Dedifferentiated amniotic fluid mesenchymal stem cell (primary cell): Measurements from ENCODE around the gene EPM2A.
"Not testable (repeated sequence)": the region's sequence is repeated elsewhere in the genome, so short reads cannot be mapped to it uniquely, and the experiment has no call there.

Source experiments
- DNase-seq: peaks from one replicate; pipeline ENCODE4 v3.0.0-alpha.2; 2016; ENCODE audit errors: extremely low spot score

EPM2A gene

DNA sequence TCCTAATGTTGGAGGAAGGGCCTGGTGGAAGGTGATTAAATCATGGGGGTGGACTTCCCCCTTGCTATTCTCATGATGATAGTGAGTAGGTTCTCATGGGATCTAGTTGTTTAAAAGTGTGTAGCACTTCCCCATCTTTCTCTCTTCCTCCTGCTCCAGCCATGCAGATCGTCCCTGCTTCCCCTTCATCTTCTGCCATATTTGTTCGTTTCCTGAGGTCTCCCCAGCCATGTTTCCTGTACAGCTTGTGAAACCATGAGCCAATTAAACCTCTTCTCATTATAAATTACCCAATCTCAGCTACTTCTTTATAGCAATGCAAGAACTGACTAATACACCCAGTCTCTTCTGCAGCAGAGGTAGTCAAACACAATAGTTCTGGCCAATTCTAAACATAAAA is 5.4 kb downstream of the EPM2A start:
- no peak for DNase-seq

- no peak for DNase-seq
Measured at GRCh38 chr6:145728444-145729385, 6.6 kb downstream of the EPM2A start.

GRCh38 chr6:145727817-145728388 is 7.4 kb downstream of the EPM2A start:
- DNase-seq, result no peak

- DNase-seq, result no peak
Measured at GRCh38 chr6:145725570-145725969, 9.8 kb downstream of the EPM2A start.

DNA sequence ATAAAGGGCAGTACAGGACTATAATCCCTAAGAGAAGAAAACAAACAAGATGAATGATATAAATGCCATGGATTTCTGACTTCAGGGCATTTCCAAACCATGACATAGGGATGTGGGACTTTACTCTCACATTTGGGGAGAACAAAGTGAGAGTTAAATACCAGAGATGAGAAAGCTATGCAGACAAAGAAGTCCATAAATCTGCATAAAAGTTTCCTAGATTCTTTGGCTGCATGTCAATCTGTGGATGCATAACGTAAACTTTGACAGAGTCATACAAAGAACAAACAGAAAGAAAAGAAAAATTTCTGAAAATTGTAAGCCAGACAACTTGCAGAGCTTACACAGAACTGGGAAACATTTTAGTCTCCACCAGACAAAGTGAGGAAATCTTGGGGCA is 11.7 kb downstream of the EPM2A start:
- DNase-seq, result peak; percentile 43

- DNase-seq, result no peak
Measured at GRCh38 chr6:145722190-145722589, 13.1 kb downstream of the EPM2A start.

GRCh38 chr6:145721144-145721543 is 14.2 kb downstream of the EPM2A start:
- DNase-seq, result no peak

GRCh38 chr6:145715426-145715825 is 19.9 kb downstream of the EPM2A start:
- DNase-seq, result no peak

DNA sequence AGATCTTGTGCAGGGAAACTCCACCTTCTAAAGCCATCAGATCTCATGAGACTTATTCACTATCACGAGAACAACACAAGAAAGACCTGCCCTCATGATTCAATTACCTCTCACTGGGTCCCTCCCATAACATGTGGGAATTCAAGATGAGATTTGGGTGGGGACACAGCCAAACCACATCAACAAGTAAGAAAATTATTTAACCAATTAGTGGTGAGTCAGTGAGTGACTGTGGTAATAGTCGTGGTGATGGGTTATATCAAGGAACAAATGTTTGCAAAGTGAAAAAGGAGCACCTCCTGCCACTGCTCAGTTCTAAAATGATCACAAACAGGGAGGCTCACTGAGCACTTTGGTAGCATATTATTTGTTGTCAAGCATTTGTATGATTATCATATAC is 20.6 kb downstream of the EPM2A start:
- no peak for DNase-seq

DNA sequence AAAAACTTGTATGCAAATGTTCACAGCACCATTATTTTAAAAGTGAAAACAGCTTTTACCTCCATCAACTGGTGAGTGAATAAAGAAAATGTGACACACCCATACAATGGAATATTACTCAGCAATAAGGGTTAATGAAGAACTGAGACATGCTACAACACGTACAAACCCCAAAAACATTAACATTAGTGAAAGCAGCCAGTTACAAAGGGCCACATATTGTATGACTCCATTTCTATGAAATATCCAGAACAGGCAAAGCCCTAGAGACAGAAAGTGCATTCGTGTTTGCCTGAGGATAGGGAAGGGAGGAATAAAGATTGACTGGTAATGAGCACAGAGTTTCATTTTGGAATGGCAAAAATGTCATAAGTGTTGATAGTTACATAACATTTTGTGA is 21.5 kb downstream of the EPM2A start:
- DNase-seq, result no peak

DNA sequence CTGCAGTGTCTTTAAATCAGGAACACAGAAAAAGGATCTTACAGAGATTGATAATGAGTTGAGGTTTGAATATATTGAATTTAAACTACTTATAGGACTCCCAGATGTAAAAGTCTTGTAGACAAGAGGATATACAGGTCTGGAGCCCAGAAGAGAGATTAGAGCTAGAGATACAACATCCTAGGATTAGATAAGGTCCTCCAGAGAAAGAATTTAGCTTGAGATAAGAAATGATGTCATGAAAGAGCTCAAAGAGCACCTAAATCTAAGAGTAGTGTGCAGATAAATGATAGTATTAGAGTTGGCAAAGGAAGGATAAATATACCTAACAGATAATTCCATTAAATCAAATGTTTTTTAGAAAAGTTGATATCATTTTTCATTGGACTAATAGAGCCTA is 23.9 kb downstream of the EPM2A start:
- DNase-seq, result no peak

GRCh38 chr6:145707397-145707796 is 27.9 kb downstream of the EPM2A start:
- no peak for DNase-seq

DNA sequence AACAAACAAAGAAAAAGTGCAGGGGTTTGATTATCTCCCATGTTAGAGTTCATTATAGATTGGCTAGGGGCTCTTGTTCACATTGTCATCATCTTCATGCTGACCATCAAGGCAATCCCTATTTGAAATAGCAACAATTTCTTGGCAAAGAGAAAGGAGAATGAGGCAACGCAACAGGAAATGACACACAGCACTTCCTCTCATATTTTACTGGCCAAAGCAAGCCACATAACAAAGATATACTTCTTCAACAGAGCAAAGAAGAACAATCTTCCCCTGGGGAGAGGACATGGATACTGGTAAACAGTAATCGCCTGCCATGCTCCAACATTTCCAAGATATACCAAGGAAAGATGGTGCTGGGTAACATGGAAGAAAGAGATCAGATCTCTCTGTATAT is 29.8 kb downstream of the EPM2A start:
- DNase-seq, result no peak

- DNase-seq, result peak; percentile 32
Measured at GRCh38 chr6:145704143-145704781, 31.1 kb downstream of the EPM2A start.

- DNase-seq, result no peak
Measured at GRCh38 chr6:145699462-145699861, 35.9 kb downstream of the EPM2A start.

DNA sequence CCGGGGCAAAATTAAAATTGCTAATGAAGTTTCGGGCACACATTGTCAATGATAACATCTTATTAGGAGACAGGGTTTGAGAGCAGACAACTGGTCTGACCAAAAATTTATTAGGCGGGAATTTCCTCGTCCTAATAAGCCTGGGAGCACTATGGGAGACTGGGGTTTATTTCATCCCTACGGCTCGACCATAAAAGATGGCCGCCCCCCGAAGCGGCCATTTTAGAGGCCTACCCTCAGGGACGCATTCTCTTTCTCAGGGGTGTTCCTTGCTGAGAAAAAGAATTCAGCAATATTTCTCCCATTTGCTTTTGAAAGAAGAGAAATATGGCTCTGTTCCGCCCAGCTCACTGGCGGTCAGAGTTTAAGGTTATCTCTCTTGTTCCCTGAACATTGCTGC is 37.9 kb downstream of the EPM2A start:
- DNase-seq, result not testable (repeated sequence)

DNA sequence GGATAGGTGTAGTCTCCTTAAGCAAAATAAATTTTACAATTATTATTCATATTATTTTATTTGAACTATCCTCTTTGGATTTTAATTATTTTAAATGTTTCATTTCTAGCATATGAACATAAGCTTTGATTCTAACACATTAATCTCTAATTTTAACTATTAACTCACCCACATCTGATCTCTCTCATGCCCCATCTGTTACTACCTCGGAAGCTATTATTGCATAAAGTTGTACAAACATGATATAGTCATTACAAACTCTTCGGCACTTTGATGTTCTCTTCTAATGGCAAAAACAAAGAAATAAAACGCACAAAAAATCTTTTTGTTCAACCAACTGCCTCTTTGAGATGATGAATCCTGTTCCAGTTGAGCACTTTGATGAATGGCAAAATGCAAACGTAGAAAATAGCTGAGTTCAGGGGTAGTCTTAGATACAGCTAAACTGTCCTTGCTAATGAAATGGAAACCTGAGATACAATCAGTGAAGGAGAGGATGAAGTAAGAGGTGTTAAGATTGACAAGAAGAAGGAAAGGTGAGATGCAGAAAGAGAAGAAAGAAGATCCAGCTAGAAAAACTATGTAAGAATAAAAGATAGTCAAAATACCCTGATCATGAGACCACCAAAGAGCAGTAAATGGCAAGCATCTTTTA is 41.1 kb downstream of the EPM2A start:
- no peak for DNase-seq

GRCh38 chr6:145690969-145691368 is 44.4 kb downstream of the EPM2A start:
- DNase-seq, result no peak

DNA sequence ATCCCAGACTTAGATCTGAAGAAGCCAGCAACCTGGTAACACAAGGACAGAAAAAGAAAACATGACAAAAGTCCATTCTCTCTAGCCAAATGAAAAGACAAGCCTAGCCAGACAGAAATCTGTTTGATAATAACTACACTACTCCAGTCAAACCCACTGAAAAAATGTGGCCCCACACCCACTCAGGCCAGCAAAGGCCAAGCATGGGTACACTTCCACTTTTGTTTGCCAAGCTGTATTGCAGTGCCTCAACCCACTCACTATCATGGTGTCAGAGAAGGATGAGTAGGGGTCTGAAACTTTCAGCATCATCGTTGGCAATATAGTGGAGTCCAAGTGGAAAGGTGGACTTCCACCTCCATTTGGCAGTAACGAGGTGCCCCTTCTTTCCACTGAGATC is 45.8 kb downstream of the EPM2A start:
- DNase-seq, result no peak

DNA sequence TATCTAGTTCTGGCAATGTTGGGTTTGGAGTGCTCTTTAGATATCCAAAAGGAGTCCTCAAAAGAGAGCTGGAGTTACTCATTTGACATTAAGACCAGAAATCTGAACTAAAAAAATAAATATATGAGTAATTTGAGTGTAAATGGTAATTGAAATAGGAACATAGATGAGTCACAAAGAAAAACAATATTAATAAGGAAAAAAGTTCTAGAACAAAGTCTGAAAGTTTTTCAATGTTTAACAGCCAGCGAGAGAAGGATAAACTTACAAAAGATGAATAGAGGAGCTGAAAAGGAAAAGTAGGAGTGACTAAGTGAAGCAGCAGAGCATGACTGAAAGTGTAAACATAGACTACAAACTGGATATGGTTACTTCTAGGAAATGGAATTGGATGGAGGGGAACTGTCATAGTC is 46.8 kb downstream of the EPM2A start:
- DNase-seq, result peak; percentile 53

- DNase-seq, result no peak
Measured at GRCh38 chr6:145685932-145686331, 49.4 kb downstream of the EPM2A start.

DNA sequence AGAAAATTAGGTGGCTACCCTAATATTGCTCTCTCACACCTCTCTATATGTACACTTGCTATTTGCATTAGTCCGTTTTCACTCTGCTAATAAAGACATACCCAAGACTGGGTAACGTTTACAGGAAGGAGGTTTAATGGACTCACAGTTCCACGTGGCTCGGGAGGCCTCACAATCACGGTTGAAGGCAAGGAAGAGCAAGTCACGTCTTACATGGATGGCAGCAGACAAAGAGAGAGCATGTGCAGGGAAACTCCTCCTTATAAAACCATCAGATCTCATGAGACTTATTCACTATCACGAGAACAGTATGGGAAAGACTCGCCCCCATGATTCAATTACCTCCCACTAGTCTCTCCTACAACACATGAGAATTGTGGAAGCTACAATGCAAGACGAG is 53.4 kb downstream of the EPM2A start:
- DNase-seq, result no peak
